GM21737 (cell line): ENCODE results near the gene UNKL.

Experiments used
- ATAC-seq: cut with Tn5 transposase; IDR thresholded peaks from one replicate; pipeline ENCODE4 v1.9.1; 2021; ENCODE audit warnings: mild to moderate bottlenecking, moderate library complexity; ENCODE audit not compliant: unreplicated experiment

Gene UNKL

DNA sequence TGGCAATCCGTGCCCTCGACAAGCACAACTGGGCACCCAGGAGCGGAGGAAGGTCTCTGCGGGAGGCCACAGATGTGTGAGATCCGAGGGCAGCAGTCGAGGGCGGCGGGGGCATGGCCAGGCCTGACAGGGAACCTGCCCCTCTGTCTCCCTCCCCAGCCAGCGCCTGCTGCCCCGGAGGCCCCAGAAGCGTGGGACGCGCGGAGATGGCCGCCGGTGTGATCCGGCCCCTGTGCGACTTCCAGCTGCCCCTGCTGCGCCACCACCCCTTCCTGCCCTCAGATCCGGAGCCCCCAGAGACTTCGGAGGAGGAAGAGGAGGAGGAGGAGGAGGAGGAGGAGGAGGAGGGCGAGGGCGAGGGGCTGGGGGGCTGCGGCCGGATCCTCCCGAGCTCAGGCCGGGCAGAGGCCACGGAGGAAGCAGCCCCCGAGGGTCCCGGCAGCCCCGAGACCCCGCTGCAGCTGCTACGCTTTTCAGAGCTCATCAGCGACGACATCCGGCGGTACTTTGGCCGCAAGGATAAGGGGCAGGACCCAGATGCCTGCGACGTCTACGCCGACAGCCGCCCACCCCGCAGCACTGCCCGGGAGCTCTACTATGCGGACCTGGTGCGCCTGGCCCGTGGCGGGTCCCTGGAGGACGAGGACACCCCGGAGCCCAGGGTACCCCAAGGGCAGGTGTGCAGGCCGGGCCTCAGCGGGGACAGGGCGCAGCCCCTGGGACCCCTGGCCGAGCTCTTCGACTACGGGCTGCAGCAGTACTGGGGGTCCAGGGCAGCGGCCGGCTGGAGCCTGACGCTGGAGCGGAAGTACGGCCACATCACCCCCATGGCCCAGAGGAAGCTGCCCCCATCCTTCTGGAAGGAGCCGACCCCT is 18.1 kb upstream of the UNKL start:
- no peak for ATAC-seq

DNA sequence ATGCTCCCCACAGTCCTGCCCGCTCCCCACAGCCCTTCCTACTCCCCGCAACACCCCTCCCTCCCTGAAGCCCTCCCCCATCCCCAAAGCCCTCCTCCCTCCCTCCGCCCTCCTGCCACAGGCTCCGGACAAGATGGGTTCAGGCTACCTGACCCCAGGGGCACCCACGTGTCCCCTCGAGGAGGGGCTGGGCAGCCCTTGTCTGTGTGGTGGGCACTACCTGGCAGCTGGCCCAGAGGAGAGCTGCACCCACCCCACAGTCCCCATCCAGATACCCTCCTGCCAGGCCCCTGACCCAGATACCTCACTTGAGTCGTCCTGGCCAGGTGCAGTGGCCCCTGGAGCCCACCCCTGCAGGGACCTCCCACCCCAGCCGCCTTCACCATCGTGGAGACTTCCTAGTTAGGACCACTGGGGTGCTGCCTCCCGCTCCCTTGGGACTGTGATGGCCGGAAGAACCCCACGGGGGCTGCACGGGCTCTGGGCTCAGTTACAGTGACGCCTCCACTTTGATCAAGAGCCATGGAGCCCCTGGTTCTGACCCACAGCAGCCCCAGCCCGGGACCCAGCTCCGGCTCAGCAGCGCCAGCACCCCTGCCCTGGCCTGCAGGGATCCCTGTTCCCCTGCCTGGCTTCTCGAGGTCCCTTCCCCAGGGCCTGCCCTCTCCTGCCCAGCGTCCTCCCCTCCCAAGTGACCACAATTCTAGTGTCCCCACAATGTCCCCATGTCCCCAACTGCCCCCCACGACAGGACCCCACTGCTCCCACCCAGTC is 17.2 kb upstream of the UNKL start:
- ATAC-seq, result no peak

DNA sequence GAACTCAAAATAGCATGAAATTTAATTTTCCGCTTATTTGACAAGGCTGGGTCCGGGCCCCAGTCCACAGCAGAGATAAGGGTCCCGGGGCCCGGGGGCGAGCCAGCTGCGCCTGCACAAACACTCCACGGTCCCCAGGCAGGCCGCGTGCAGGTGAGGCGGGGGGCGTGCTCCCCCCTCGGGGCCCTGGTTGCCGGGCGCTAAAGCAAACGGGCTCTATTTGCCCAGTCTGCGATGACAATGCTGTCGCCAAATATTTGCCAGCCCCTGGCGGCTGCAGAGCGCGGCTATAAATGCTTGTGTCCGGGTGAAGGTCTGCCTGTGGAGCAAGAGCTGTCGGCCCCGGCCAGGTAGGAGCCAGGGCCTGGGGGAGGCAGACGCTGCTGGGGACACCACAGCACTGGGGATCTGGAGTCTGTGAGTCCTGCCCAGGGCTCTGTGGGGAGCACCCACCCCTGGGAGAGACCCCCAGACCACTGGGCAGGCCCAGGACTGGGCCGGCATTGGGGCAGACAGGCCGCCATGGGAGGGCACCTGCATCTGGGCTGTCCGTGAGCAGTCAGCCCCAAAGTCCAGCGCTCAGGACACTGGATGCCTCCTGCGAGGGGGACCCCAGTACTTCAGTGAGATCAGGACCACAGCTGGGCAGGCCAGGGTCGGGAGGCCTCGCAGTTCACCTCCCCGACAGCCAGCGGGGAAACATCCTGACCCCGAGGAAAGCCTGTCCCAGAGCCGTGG is 16.4 kb upstream of the UNKL start, which contains the start of gene PERCC1:
PERCC1 (plus strand) TSS at position 320 of the 738 bp plus-strand sequence. CDS start 1,516 bp downstream, outside the sequence.
- ATAC-seq, result no peak

DNA sequence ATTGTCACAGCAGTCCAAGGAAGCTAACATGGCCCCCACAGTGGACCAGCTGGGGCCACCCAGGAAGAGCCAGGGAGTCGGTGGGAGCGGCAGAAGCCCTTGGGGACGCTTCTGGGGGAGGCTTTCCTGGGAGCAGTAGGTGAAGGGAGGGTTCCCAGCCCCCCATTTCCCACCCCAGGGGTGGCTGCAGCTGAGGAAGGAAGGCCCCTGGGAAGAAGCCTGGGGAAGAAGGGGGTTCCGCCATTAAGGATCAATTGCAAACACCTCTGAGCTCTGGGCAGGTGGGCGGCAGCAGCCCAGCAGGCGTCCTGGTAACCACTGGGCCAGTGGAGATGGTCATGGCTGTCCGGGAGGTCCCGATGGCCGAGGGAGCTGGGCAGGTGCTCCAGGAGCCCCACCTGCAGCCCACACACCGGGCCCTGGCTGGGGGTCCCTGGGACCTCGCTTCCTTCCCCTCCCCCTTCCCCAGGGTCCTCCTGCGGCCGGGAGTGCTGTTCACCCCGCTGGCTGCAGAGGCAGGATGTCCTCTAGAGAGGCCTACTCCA is 15.8 kb upstream of the UNKL start:
- no peak for ATAC-seq

DNA sequence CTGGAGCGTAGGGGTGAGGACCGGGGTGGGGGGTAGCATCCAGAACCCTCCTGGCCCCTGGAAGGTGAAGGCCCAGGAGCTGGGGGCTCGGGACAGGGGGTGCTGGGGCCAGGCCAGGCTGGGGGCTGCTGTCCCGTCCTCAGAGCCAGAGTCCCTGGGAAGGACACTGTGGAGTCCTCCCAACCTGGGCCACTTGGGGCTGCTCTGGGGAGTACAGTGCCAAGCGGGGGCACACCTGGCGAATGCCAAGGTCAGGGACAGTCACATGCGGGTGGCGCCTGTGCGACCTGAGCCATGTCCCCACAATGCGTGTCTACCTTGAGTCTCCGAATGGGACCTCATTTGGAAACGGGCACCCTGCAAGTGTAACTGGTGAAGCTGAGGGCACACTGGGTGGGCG is 15.1 kb upstream of the UNKL start:
- ATAC-seq, result no peak

DNA sequence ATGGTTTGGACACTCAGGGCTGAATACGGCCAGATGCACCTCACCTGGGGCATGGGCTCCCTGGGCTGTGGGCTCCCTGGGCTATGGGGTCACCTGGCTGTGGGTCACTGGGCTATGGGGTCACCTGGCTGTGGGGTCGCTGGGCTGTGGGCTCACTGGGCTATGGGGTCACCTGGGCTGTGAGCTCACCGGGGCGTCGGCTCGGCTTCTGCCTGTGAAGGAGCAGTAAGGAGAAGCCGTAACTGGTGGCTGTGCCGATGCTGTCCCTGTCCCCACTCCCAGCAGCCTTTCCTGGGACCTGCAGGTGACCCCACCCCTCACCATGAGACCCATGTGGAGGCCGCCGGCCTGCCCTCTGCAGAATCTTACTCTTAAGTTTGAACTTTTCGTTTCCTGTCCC is 14.5 kb upstream of the UNKL start:
- ATAC-seq, result no peak

DNA sequence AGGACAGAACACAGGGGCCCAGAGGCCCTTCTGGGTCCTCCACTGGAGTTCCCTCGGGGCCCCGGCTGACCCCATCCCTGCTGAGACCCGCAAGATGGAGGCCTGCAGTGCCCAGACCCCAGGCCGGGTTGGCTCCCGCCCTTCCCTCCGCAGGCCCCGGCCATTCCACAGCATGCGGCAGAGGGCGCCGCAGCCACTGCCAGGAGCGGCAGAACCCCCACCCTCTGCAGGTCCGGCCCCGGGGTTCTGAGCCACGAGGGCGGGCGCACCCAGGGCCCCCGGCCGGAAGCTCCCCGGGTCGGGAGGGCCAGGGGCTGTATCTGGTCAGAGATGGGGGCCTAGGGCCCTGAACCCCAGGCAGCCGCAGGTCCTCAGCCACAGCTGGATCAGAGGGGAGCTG is 14.0 kb upstream of the UNKL start:
- ATAC-seq, result no peak

DNA sequence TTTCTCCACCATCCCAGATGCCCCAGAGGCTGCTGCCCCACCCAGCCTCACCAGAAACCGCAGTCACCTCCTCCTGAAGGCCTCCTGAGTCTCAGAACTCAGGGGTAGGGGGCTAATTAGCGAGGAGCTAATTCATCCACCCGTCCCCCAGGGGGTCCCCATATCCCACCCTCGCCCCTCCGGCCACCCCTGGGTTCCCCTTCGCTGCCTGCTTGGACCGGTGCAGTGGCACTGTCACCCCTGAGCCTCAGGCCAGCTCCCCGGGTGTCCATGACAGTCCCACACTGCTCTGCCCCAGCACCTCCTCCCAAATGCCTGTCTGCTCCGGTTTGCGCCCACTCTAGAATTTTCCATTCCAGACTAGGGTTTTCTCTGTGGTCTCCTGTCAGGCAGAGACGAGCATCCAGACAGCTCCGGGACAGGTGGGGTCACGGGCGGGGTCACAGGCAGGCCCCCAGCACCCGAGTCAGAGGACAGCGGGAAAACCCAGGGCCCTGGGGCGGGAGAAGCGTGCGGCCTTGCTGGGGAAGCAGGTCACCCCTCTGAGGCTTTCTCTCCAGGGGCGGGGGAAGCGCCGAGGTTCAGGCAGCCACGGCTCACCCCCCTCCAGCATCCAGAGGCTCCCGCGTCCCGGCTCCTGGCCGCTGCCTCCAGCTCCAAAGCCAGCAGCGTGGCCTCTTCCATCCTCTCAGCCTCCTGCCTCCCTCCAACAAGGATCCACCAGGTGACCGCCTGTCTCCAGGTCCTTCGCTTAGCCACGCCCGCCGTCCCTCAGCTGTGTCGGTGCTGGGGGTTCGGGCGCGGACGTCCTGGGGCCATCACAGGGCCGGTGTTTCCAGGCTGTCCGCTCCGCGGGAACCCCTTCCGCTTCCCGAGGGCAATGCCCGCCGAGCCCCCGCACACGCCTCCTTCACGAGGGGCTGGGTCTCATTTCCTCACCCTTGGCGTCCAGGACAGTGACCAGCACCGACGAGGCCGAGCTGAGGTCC is 13.3 kb upstream of the UNKL start:
- ATAC-seq, result no peak

DNA sequence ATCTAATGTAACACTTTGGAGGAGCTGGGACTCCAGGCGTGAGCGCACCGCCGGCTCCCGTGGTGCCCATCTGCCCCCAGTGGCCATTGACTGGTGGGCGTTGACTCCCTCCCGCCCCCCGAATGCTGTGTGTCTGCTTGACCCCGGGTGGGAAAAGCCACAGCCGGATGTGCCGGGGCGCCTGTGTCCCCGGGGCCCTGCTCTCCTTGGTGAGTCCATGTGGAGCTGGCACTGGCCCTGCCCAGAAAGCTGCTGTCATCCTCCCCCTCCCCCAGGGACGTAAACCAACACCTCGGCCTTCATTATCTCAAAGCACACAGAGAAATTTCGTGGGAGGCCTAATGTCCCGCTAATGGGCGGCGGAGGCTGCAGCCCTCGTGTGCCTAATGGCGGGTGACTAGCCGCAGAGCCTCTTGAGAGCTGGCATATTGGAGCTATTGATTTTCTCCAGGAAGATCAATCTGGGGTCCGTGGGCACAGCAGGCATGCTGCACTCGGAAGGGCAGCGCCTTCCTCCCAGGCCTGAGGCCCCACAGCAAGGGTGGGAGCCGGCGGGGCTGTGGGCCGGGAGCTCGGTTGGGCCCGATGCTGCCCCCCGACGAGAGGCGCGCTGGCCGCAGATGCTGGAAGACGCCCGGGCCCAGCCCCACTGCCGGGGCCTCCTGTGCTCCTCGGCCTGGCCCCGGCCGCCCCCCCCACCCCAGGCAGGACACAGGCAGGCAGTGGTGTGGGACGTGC is 12.4 kb upstream of the UNKL start:
- no peak for ATAC-seq

DNA sequence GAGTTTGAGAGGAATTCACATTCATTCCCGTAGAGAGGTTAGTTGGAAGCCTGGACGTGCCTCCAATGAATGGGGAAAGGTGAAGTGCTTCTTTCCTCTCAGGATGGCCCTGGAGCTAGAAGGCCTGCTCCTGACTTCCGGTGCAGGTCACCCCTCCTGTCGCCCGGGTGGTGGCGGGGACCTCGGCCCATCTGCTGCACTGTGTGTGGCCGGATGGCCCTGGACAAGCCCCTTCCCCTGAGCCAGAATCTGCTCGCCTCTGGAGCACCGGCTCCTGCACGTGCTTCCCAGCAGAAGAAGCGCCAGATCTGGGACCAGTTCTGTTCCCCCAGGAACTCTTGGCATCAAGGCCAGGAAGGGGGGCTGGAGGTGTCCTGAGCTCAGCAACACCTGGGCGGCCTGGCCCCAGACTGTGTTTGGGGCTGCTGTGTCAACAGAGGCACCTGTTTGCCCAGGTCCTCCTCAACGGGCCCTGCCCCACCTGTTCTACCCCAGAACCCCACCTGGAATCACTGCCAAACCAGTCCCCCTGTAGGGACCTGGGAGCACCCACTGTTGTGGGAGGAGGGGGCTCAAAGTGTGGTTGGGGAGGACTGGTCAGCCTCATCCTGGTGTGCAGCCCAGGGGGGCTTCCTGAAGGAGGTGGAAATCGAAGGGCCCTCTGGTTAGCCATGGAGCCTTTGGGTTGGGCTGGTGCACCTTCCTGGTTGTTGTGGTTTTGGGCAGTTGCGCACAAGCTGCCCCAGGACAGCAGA is 11.3 kb upstream of the UNKL start:
- ATAC-seq, result no peak

DNA sequence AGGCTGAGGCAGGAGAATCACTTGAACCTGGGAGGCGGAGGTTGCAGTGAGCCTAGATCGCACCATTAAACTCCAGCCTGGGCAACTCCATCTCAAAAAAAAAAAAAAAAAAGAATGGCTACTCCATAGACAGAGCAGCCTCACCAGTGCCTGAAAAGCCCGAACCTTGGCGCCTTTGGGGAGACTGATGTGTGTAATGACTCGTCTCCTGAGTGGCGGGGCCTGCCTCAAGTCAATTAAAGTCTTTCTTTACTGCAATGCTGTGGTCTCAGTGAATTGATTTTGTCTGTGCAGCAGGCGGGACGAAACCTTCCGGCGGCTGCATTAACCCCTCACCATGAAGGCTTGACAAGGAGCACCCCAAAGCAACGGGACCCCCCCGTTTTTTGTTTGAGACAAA is 9.5 kb upstream of the UNKL start:
- no peak for ATAC-seq

DNA sequence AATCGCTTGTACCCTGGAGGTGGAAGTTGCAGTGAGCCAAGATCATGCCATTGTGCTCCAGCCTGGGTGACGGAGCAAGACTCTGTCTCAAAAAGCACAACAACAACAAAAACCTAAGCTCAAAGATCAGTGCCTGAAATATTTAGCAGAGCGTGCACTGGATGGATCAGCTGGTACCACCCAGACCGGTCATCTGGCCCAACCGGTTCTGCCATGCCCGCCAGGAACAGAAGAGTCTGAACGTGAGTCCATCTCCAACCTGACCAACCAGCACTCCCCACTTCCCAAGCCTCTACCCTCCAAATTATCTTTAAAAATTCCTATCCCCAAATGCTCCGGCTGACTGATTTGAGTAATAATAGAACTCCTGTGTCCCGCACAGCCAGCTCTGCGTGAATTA is 7.6 kb upstream of the UNKL start:
- no peak for ATAC-seq

DNA sequence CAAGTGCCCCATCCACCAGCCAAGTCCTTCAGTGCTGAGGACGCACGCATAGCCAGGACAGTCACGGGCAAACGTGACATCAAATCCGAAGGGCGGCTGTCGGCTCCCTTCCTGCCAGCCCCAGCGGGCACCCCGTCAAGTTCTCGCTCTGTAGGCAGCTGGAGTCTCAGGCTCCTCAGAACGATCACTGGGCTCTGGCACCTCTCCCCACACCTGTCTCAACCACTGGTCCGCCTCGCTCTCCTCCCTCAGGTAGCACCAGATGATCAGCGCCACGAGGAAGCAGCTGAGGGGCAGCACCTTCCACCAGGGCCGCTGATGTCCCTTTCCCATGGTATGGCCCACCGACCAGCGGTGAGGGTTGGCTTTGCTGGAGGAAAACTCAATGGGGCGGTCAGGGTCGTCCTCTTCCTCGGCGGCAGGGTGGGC is 5.6 kb upstream of the UNKL start:
- ATAC-seq, result peak; percentile 21

DNA sequence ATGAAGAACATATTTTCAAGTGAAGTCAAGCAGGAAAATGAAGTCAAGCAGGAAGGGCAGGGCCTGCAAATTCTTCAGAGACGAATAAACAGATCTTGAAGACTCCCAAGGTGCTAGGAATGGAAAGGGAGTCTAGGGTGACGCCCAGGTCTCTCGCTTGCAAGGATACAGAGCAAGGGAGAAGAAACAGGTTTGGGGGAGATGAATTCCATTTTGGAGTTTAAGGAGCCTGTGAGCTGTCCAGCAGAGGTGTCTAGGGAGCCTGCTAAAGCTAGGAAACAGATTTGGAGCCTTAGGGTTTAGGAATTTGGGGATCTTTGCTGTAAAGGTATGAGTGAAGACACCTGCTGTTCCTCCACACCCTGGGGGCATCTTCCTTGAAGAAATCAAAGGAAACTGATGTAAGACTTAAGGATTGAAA is 2.0 kb upstream of the UNKL start:
- ATAC-seq, result no peak

DNA sequence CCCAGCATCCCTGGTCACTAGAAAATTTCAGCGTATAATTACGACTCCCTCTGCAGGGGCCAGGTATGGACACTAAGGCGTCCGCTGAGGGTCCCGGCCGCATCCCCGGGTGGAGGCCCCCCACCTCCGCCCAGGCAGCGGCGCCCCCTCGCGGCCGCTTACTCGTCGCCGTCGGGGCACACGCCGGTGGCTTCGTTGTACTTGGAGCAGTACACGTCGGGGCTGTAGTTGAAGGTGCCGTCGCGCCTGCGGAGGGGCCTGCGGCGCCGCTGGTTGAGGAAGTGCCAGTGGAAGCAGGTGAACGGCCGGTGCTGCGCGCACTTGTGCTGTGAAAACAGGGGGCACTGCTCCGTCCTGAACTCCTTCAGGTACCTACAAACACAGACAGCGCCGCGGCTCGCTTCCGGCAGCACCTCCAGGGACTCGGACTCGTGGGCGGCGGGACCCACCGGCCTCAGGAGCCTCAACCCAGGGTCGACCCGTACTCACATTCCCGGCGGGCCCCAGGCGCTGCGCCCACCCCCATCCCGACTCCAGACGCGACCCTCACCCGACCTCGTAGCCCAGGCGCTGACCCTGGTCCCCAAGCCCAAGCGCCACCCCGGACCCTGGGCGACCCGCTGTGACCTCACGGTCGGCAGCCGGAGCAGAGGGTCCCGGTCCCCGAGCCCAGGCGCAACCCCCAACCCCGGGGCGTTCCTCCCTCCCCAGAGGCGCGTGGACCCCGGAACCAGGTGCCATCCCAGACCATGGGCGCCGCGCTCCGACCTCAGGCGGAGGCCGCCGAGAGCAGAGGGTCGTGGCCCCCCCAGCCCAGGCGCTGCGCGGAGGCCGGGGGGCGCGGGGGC is 596 bp downstream of the UNKL start:
- peak; percentile 40 for ATAC-seq

DNA sequence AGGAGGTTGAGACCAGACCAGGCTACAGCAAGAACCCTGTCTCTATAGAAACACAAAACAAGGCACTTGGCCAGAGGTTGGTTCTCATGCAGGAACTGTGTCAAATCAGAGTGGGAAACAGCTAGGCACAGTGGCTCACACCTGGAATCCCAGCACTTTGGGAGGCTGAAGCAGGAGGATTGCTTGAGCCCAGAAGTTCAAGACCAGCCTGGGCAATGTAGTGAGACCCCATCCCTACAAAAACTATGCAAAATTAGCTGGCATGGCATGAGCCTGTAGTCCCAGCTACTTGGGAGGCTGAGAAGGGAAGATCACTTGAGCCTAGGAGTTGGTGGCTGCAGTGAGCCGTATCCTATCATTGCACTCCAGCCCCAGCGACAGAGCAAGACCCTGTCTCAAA is 1.7 kb downstream of the UNKL start:
- ATAC-seq, result no peak

DNA sequence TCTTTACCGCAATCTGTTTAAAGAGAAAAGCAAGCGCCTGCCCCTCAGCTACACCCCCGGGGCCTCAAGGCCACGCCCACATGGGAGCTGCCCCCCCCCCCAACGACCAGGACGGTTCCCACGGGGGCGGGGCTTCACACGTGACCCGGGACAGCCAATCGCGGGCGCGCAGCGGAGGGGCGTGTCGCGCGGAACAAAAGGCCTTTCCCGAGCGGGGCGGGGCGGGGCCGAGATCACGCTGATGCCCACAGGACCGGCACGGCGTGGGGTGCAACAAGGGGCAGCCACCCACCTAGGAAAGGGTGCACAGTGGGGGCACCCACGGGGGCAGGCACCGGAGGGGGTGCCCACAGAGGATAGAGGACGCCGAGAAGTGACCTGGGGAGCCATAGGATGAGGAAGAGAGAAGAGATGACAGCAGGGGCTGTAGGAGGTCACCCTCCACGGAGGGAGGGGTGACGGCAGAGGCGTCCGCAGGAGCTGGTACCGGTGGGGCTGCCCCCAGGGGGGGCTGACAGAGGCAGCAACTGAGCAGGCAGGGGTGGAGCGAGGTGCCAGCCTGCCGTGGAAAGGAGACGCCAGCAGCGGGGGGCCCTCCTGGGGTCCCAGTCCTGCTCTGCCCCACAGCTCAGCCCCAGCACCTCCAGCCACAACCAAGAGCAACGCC is 6.2 kb downstream of the UNKL start:
- peak; percentile 59 for ATAC-seq
